BLaER1 treated with 17β-estradiol and CSF1 and Interleukin-3, amounts not matched to agents 10 nM and 100 nM (cell line): ENCODE measurements around the gene APBB2.

Source experiments
- H3K27ac ChIP-seq, 11 experiments: shearing (Covaris generic); formaldehyde crosslinking; 2 replicates each; pipeline ENCODE4 v1.8.1; 2022
- H3K27me3 ChIP-seq, 11 experiments: shearing (Covaris generic); formaldehyde crosslinking; 2 replicates each; pipeline ENCODE4 v1.8.1; 2022
- H3K36me3 ChIP-seq, 11 experiments: shearing (Covaris generic); formaldehyde crosslinking; 2 replicates each; pipeline ENCODE4 v1.8.1; 2022
- H3K4me1 ChIP-seq, 10 experiments: shearing (Covaris generic); formaldehyde crosslinking; 2 replicates each; pipeline ENCODE4 v1.8.1; 2022
- H3K4me2 ChIP-seq, 11 experiments: shearing (Covaris generic); formaldehyde crosslinking; 2 replicates each; pipeline ENCODE4 v1.8.1; 2022
- H3K4me3 ChIP-seq, 10 experiments: shearing (Covaris generic); formaldehyde crosslinking; 2 replicates each; pipeline ENCODE4 v1.8.1; 2022
- H3K9ac ChIP-seq, 11 experiments: shearing (Covaris generic); formaldehyde crosslinking; 2 replicates each; pipeline ENCODE4 v1.8.1; 2022
- H3K9me3 ChIP-seq, 11 experiments: shearing (Covaris generic); formaldehyde crosslinking; replicated peaks in 1 of 11; 2 replicates each; pipeline ENCODE4 v1.8.1; 2022
- H4K20me1 ChIP-seq, 11 experiments: shearing (Covaris generic); formaldehyde crosslinking; 2 replicates each; pipeline ENCODE4 v1.8.1; 2022
- Cebpa-rat ChIP-seq, 11 experiments: shearing (Covaris generic); IDR thresholded peaks; 2 replicates each; pipeline ENCODE4 v1.8.1; 2022

APBB2 gene

GRCh38 chr4:41141900-41142299 is 72.4 kb downstream of the APBB2 start:
- H4K20me1 ChIP-seq, result peaks cover 0 to 17% (median 0%) of the 10 kb centered on the region in 11 experiments; a peak in 3 of 22 replicates
- H3K36me3 ChIP-seq, result peaks cover 18 to 36% (median 24%) of the 10 kb centered on the region in 11 experiments; a peak in 21 of 22 replicates
- peaks cover 0 to 10% (median 0%) of the 10 kb centered on the region in 10 experiments; a peak in 4 of 20 replicates for H3K4me1 ChIP-seq
- no peak overlapping the region for H3K4me3 ChIP-seq
- no peak overlapping the region for H3K4me2 ChIP-seq
- no peak for TF ChIP-seq Cebpa-rat (IDR thresholded peaks at IDR 0.05)
- peaks cover 0 to 20% (median 5%) of the 10 kb centered on the region in 11 experiments; a peak in 9 of 22 replicates for H3K9me3 ChIP-seq
- H3K27ac ChIP-seq, result no peak overlapping the region
- no peaks in the 10 kb centered on the region for H3K27me3 ChIP-seq
- no peak overlapping the region for H3K9ac ChIP-seq

- Histone ChIP-seq H4K20me1 (peaks cover 0 to 8% (median 0%) of the 10 kb centered on the region in 11 experiments; a peak in 2 of 22 replicates), H3K4me3 (no peak overlapping the region), H3K36me3 (peaks cover 18 to 36% (median 24%) of the 10 kb centered on the region in 11 experiments; a peak in 21 of 22 replicates), H3K9me3 (peaks cover 0 to 20% (median 5%) of the 10 kb centered on the region in 11 experiments; a peak in 9 of 22 replicates), H3K4me1 (peaks cover 0 to 10% (median 0%) of the 10 kb centered on the region in 10 experiments; a peak in 4 of 20 replicates), H3K4me2 (no peak overlapping the region), H3K27me3 (no peaks in the 10 kb centered on the region), H3K27ac (no peak overlapping the region), H3K9ac (no peak overlapping the region)
- no peak for TF ChIP-seq Cebpa-rat (IDR thresholded peaks at IDR 0.05)
Measured at GRCh38 chr4:41140410-41140809, 73.9 kb downstream of the APBB2 start.

GRCh38 chr4:41137879-41138278 is 76.5 kb downstream of the APBB2 start:
- Histone ChIP-seq H3K9ac (no peak overlapping the region), H3K27ac (no peak overlapping the region), H3K4me3 (no peak overlapping the region), H3K4me1 (peaks cover 5 to 13% (median 12%) of the 10 kb centered on the region in 10 experiments; a peak in 18 of 20 replicates), H3K9me3 (peaks cover 0 to 20% (median 5%) of the 10 kb centered on the region in 11 experiments; a peak in 9 of 22 replicates), H3K27me3 (no peaks in the 10 kb centered on the region), H4K20me1 (peaks cover 0 to 6% (median 0%) of the 10 kb centered on the region in 11 experiments; a peak in 1 of 22 replicates), H3K4me2 (no peak overlapping the region), H3K36me3 (peaks cover 18 to 36% (median 24%) of the 10 kb centered on the region in 11 experiments; a peak in 21 of 22 replicates)
- TF ChIP-seq Cebpa-rat (IDR thresholded peaks at IDR 0.05), result no peak

GRCh38 chr4:41136456-41136855 is 77.9 kb downstream of the APBB2 start:
- H3K4me1 ChIP-seq, result peaks cover 15 to 26% (median 23%) of the 10 kb centered on the region in 10 experiments
- H3K36me3 ChIP-seq, result peaks cover 5 to 21% (median 11%) of the 10 kb centered on the region in 11 experiments; a peak in 19 of 22 replicates
- peaks cover 0 to 6% (median 0%) of the 10 kb centered on the region in 11 experiments; a peak in 1 of 22 replicates for H4K20me1 ChIP-seq
- no peak overlapping the region for H3K27ac ChIP-seq
- no peak overlapping the region for H3K4me2 ChIP-seq
- no peak overlapping the region for H3K9ac ChIP-seq
- H3K4me3 ChIP-seq, result no peak overlapping the region
- TF ChIP-seq Cebpa-rat (IDR thresholded peaks at IDR 0.05), result no peak
- no peaks in the 10 kb centered on the region for H3K27me3 ChIP-seq
- H3K9me3 ChIP-seq, result peaks cover 0 to 13% (median 4%) of the 10 kb centered on the region in 11 experiments; a peak in 9 of 22 replicates

- Histone ChIP-seq H3K4me3 (no peak overlapping the region), H3K27me3 (no peaks in the 10 kb centered on the region), H3K27ac (no peak overlapping the region), H3K4me1 (peaks cover 15 to 26% (median 23%) of the 10 kb centered on the region in 10 experiments), H3K9me3 (peaks cover 0 to 13% (median 4%) of the 10 kb centered on the region in 11 experiments; a peak in 8 of 22 replicates), H3K4me2 (no peak overlapping the region), H3K9ac (no peak overlapping the region), H4K20me1 (peaks cover 0 to 6% (median 0%) of the 10 kb centered on the region in 11 experiments; a peak in 1 of 22 replicates), H3K36me3 (peaks cover 0 to 15% (median 4%) of the 10 kb centered on the region in 11 experiments; a peak in 10 of 22 replicates)
- TF ChIP-seq Cebpa-rat (IDR thresholded peaks at IDR 0.05), result no peak
Measured at GRCh38 chr4:41135801-41136200, 78.5 kb downstream of the APBB2 start.

- Histone ChIP-seq H3K9me3 (peaks cover 0 to 13% (median 4%) of the 10 kb centered on the region in 11 experiments; a peak in 8 of 22 replicates), H3K36me3 (peaks cover 0 to 10% (median 0%) of the 10 kb centered on the region in 11 experiments; a peak in 4 of 22 replicates), H3K4me1 (peaks cover 15 to 26% (median 23%) of the 10 kb centered on the region in 10 experiments), H3K4me3 (no peak overlapping the region), H3K27me3 (no peaks in the 10 kb centered on the region), H4K20me1 (peaks cover 0 to 6% (median 0%) of the 10 kb centered on the region in 11 experiments; a peak in 1 of 22 replicates), H3K9ac (no peak overlapping the region), H3K4me2 (no peak overlapping the region), H3K27ac (no peak overlapping the region)
- no peak for TF ChIP-seq Cebpa-rat (IDR thresholded peaks at IDR 0.05)
Measured at GRCh38 chr4:41134581-41134980, 79.8 kb downstream of the APBB2 start.

- peaks cover 0 to 6% (median 0%) of the 10 kb centered on the region in 11 experiments; a peak in 1 of 22 replicates for H4K20me1 ChIP-seq
- no peaks in the 10 kb centered on the region for H3K27me3 ChIP-seq
- H3K36me3 ChIP-seq, result peaks cover 0 to 5% (median 0%) of the 10 kb centered on the region in 11 experiments; a peak in 2 of 22 replicates
- H3K4me2 ChIP-seq, result peak overlapping the region in 9 of 11 experiments; percentile 13 to 71 (median 54); a peak in 16 of 22 replicates
- H3K9me3 ChIP-seq, result peaks cover 0 to 13% (median 4%) of the 10 kb centered on the region in 11 experiments; a peak in 8 of 22 replicates
- H3K27ac ChIP-seq, result 0 out of 22 replicates have a peak overlapping the region, but pooled peaks of 1 of the 11 experiments have one; percentile 11
- peaks cover 15 to 26% (median 23%) of the 10 kb centered on the region in 10 experiments for H3K4me1 ChIP-seq
- no peak overlapping the region for H3K4me3 ChIP-seq
- TF ChIP-seq Cebpa-rat (IDR thresholded peaks at IDR 0.05), result no peak
- 0 out of 22 replicates have a peak overlapping the region, but pooled peaks of 1 of the 11 experiments have one; percentile 33 for H3K9ac ChIP-seq
Measured at GRCh38 chr4:41133454-41134018, 80.8 kb downstream of the APBB2 start.

GRCh38 chr4:41132055-41132683 is 82.2 kb downstream of the APBB2 start:
- no peak overlapping the region for H3K4me3 ChIP-seq
- no peak for TF ChIP-seq Cebpa-rat (IDR thresholded peaks at IDR 0.05)
- H3K27ac ChIP-seq, result peak overlapping the region in 5 of 11 experiments; percentile 14 to 48 (median 38); a peak in 5 of 22 replicates
- peaks cover 15 to 26% (median 23%) of the 10 kb centered on the region in 10 experiments for H3K4me1 ChIP-seq
- H3K4me2 ChIP-seq, result peak overlapping the region; percentile 27 to 72 (median 58); a peak in 20 of 22 replicates
- H3K36me3 ChIP-seq, result no peaks in the 10 kb centered on the region
- no peaks in the 10 kb centered on the region for H3K9me3 ChIP-seq
- H3K9ac ChIP-seq, result peak overlapping the region in 4 of 11 experiments; percentile 9 to 34 (median 14); a peak in 2 of 22 replicates
- peaks cover 0 to 6% (median 0%) of the 10 kb centered on the region in 11 experiments; a peak in 2 of 22 replicates for H4K20me1 ChIP-seq
- no peaks in the 10 kb centered on the region for H3K27me3 ChIP-seq
